ENCODE data around the gene KATNB1.

The KATNB1 gene

GRCh38 chr16:57735755-57736418 lies at the start of gene KATNB1:
Gene KATNB1 (plus strand): TSS chr16:57735770. CDS start chr16:57737244, 1,474 bp downstream.
- DNase-seq (ENCODE audit: low spot score), result no peak

DNA sequence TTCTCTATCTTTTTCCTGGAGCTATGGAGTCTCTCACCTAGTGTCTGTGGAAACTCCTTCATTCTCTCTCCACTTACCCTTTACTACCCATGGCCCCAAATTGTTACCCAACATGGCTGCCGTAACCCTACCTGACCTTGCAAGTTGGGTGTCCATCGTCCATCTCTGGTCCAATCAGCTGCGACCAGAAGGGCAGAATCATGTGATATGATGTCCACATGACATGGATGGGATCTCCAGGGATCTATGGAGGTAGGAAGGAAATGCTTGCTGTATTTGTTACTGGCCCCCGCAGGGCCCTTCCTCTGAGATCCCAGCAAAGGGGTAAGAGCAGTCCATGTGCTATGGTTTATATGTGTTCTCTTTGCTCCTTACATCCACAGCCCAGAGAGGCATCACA lies 49.0 kb upstream of the KATNB1 start:
- no peak for DNase-seq (ENCODE audit: low spot score)

- no peak for DNase-seq (ENCODE audit: low spot score)
These were observed 48.1 kb upstream of the KATNB1 start for GRCh38 chr16:57687363-57687929.

- DNase-seq (ENCODE audit: low spot score), result no peak
These were observed 47.0 kb upstream of the KATNB1 start for GRCh38 chr16:57688487-57688986.

DNA sequence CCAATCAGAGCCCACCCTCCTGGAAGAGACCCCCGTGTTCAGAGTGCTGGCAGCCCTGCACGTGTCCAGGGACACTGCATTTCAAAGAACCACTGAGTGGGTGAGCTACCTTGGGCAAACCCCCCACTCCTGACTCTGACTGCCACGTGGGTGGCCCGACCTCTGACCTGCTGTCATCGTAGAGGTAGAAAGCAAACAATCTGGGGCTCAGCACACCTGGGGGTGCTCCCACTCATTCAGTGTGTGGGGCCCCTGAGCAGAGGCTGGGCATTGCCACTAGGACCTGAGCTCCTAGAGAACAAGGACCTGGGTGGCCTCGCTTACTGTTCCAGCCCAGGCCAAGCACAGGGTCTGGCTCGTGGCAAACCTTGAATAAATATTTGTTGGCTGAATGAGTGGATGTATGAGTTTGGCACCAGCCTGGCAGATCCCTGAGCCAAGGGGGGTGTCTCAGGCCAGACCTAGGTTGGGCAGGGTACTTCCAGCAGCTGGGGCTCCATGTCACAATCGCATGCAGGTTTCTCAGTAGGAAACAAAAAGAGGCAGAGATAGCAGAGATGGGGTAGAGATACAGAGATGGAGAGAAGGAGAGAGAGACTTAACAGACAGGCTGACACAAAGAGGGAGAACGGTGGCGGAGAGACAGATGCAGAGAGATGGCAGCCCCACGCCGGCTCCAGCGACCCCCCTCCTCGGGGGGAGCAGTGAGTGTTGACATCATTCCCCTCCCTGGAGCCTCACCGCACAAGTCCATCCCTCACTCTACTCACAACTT lies 46.4 kb upstream of the KATNB1 start:
- DNase-seq (ENCODE audit: low spot score), result no peak

- no peak for DNase-seq (ENCODE audit: low spot score)
These were observed 45.6 kb upstream of the KATNB1 start for GRCh38 chr16:57689762-57690558.

- DNase-seq (ENCODE audit: low spot score), result no peak
These were observed 44.6 kb upstream of the KATNB1 start for GRCh38 chr16:57690782-57691471.

- no peak for DNase-seq (ENCODE audit: low spot score)
These were observed 42.9 kb upstream of the KATNB1 start for GRCh38 chr16:57692636-57693035.

GRCh38 chr16:57693550-57693949 lies 42.0 kb upstream of the KATNB1 start:
- no peak for DNase-seq (ENCODE audit: low spot score)

DNA sequence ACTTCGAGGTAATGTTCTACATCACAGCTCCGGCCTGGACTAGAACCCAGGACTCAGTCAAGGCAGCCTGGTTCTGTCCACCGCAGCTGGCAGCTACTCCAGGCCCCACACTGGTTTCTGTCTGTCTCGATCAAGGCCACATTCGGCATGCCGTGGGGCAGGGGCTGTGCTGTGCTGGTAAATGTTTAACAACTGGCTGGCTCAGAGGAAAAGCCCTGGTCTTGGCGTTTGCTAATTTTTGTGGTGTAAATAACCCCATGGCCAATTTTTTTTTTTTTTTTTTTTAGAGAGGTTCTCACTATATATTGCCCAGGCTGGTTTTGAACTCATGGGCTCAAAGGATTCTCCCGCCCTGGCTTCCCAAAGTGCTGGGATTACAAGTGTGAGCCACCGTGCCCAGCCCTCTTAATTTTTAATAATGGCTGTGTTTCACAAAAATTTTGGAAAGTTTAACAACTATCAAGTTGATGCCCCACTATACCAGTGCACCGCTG lies 41.3 kb upstream of the KATNB1 start:
- DNase-seq (ENCODE audit: low spot score), result peak; percentile 17

- DNase-seq (ENCODE audit: low spot score), result peak; percentile 72
These were observed 40.6 kb upstream of the KATNB1 start, which contains the start of gene DRC7 for GRCh38 chr16:57694725-57695679. Gene DRC7 (plus strand): TSS chr16:57694806. CDS start chr16:57697950, 3,144 bp downstream.

GRCh38 chr16:57695680-57696069 lies 39.9 kb upstream of the KATNB1 start:
- DNase-seq (ENCODE audit: low spot score), result no peak

GRCh38 chr16:57696240-57696639 lies 39.3 kb upstream of the KATNB1 start:
- DNase-seq (ENCODE audit: low spot score), result no peak

GRCh38 chr16:57697896-57698537 lies 37.6 kb upstream of the KATNB1 start:
- no peak for DNase-seq (ENCODE audit: low spot score)

DNA sequence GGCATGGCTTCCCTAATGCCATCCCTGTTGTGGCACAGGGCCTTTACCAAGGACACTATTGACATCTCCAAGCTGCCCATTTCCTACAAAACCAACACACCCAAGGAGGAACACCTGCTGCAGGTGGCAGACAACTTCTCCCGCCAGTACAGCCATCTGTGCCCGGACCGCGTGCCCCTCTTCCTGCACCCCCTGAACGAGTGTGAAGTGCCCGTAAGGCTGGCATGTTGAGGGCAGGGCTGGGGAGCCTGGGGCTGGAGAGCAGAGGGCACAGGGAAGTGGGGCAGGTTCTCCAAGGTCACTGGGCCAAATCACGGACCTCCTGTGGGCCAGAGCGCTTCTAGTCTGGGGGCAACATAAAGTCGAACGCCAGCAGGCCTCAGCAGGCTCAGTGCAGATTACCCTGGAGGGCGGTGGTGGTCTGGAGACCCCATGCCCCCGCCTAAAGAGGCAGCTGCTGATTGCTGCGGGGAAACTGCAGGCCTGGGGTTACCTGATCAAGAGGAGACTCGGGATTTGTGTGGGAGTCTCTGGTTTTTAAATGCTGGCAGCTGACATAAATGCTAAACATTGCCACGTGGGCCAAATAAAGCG lies 36.7 kb upstream of the KATNB1 start:
- no peak for DNase-seq (ENCODE audit: low spot score)

DNA sequence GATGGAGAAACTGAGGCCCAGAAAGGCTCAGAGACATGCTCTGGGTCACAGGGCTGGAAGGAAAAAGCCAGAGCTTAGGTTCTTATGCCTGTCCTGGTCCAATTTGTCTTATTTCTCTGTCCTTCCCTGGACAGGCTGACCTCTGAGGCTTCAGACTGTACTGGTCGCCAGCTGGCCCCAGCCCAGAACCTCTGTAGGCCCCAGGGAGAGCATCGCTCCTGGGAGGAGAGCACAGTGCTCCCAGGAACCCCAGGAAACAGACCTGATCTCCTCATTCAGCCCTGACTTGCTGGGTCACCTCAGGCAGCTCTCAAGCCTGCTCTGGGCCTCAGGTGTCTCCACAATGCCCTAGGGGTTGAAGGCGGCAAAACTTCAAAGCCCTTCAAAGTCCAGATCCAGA lies 36.1 kb upstream of the KATNB1 start:
- DNase-seq (ENCODE audit: low spot score), result no peak

GRCh38 chr16:57699899-57700298 lies 35.7 kb upstream of the KATNB1 start:
- no peak for DNase-seq (ENCODE audit: low spot score)

DNA sequence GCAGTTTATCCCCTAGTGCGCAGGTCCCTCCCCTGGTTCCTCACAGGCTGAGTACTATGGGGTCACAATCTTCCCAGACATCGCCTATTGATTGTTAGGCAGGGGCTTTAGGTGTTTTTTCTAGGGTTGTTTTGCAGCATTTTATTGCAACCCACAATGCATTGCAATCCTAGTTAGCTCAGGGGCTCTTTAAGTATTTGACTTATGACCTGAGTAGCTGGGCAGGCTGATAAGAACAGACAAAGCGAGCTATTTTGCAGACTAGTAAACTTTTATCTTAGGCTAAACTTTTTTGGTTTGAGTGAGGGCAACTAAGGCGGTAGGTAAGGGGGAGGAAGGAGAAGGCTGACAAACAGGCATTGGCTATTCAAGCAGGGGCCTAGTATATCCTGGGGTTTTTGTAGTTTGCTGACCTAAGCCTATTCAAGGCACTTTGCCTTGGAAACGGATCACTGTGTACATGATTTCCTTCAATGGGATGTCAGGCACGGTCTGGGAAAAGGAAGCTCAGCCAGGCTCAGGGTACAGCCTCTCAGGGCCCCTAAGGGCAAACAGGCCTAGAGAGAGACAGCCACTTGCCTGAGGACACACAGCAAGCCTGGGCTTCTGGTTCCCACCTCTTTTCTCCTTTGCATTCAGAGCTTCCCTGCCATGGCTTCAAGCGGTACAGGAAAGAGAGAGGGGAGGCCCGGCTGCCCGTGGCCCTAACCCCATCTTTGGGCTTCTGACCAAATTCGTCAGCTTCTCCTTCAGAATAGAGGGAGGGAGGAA lies 34.6 kb upstream of the KATNB1 start:
- DNase-seq (ENCODE audit: low spot score), result no peak

Measured in kidney tubule cell (primary cell).